Kidney epithelial cell (primary cell): ENCODE results near the gene ABCB11. TPM values are rescaled to one million over a fixed set of nuclear protein-coding genes. Genes with fewer than 3 reads are reported as not detected.
A peak's percentile ranks its signal among the peaks of the same experiment; 100 is the strongest.
"Not testable (repeated sequence)": the region's sequence is repeated elsewhere in the genome, so short reads cannot be mapped to it uniquely, and the experiment has no call there.

Experiments used
- DNase-seq: peaks from one replicate; pipeline ENCODE4 v3.0.0-alpha.2; 2010; ENCODE audit warnings: low read depth
- H3K27me3 ChIP-seq: 2 replicates; pipeline ENCODE4 v1.6.0; 2011; ENCODE audit warnings: low read length; ENCODE audit not compliant: control insufficient read depth, insufficient read depth
- H3K36me3 ChIP-seq: 2 replicates; pipeline ENCODE4 v1.5.1; 2011; ENCODE audit warnings: low read length; ENCODE audit not compliant: control insufficient read depth, insufficient read depth
- H3K4me3 ChIP-seq: 2 replicates; pipeline ENCODE4 v1.5.1; 2011; ENCODE audit warnings: low read depth, mild to moderate bottlenecking, control low read depth, low read length
- total RNA-seq: library from RNA; depleted of rRNA; stranded (reverse); fragments of >200 nt; gene quantifications from 2 replicates; pipeline ENCODE4 v1.2.3, GENCODE V29; 2015
- TF ChIP-seq, protein P1 (sequence below): IDR thresholded peaks from 2 replicates; pipeline ENCODE4 v1.5.1; 2011; ENCODE audit warnings: mild to moderate bottlenecking, moderate library complexity, low read length, control low read depth, inconsistent platforms; ENCODE audit not compliant: insufficient read depth, poor library complexity, severe bottlenecking

Gene ABCB11
- total RNA-seq, 1 donor from 2014 or later: not detected

DNA sequence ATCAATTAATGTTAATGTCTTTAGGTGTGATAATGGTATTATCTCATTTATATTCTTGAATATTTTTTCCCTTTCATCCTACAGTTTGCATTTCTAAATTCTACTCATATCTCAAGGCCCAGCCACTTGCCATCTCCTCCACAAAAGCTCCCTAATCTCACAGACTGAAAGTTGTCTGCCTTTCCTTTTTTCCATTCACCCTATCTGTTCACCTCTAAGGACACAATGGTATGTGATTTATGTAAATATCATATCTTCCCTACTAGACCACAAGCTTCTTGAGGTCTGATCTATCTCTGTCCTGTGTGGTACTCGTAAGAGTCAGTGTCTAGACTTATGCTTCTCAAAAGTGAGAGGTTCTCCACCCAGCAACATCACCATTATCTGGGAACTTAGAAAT lies 137.0 kb downstream of the ABCB11 start:
- Histone ChIP-seq H3K27me3 (no peaks in the 10 kb centered on the region), H3K4me3 (no peak overlapping the region), H3K36me3 (no peaks in the 10 kb centered on the region)
- no peak for DNase-seq
- TF ChIP-seq, protein P1, sequence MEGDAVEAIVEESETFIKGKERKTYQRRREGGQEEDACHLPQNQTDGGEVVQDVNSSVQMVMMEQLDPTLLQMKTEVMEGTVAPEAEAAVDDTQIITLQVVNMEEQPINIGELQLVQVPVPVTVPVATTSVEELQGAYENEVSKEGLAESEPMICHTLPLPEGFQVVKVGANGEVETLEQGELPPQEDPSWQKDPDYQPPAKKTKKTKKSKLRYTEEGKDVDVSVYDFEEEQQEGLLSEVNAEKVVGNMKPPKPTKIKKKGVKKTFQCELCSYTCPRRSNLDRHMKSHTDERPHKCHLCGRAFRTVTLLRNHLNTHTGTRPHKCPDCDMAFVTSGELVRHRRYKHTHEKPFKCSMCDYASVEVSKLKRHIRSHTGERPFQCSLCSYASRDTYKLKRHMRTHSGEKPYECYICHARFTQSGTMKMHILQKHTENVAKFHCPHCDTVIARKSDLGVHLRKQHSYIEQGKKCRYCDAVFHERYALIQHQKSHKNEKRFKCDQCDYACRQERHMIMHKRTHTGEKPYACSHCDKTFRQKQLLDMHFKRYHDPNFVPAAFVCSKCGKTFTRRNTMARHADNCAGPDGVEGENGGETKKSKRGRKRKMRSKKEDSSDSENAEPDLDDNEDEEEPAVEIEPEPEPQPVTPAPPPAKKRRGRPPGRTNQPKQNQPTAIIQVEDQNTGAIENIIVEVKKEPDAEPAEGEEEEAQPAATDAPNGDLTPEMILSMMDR: no peak

DNA sequence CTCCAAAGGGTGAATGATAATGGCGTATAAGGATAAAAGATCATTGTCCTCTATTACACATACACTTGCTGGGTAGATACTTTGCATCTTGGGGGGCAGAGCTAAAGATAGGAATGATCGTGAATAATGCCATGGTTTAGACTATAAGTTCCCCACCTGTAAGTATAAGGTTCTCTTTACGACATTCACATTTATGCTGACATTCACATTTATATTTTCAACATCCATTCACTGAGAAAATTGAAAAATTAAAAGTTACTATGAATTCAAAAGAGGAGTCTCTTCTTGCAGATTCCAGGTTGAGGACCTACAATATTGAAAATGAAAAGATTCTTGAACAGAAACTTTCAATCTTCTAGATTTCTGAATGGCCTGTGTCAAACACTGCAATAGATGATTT lies 138.8 kb downstream of the ABCB11 start:
- H3K4me3 ChIP-seq: no peak overlapping the region
- TF ChIP-seq, protein P1: no peak
- no peaks in the 10 kb centered on the region for H3K36me3 ChIP-seq
- DNase-seq: no peak
- no peaks in the 10 kb centered on the region for H3K27me3 ChIP-seq

DNA sequence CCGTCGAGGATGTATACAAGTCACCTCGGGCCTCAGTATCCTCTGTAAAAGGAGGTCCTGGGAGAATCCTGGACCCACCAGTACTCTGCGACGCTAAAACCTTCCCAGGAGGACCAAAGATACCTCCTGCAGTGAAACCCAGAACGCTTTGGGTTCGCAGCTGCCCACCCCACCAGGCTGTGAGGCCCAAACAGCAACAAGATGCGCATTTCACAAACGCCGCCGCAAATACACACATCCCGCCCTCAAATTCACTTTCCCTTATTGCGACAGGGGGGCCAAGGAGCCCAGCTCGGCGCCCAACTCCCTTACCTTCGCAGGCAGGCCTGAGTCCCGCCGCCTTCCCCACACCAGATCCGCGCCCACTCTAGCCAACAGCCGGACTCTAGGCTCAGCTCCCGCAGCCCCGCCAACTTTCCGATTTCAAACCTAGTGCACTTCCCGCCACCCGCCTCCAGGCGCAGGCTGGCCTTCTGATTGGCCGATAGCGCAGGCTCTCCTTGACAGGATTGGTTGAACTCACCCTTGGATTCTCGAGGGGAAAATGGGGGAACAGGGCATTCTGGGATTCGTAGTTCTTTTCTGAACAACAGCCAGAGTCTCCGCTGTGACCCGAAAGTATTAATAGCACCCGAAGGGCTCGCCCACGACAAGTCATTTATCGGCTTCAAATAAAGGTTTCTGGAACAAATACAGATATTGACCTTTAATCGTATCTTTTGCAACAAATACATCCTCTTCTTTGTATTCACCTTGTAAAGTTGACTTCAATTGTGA lies 140.9 kb downstream of the ABCB11 start, which contains the start of gene SPC25:
Gene SPC25, minus strand, starts transcription at position 425 of the 777 bp plus-strand sequence. CDS start 911 bp downstream, outside the sequence.
- Histone ChIP-seq H3K27me3 (no peaks in the 10 kb centered on the region), H3K36me3 (no peaks in the 10 kb centered on the region), H3K4me3 (peak within 1 kb of the TSS; percentile 85)
- DNase-seq: peak; percentile 70
- TF ChIP-seq, protein P1: no peak

DNA sequence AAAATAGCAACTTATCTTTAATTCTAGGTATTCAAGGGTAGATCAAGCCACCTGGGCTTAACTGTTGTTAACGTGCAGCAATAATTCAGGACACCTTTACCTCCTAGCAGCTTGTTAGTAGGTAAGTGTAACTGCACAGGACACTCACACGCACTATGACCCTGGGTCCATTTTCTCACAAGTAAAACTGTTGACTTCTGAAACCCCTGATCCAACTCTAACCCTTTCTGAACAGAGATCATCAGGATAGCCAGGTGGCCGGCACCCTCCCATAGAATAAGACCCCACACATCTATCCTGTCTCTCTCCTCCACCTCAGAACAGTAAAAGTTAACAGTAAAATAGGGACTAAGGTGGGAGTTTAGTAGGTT lies 141.5 kb downstream of the ABCB11 start:
- Histone ChIP-seq H3K36me3 (no peaks in the 10 kb centered on the region), H3K27me3 (no peaks in the 10 kb centered on the region), H3K4me3 (peak overlapping the region; percentile 85)
- TF ChIP-seq, protein P1: no peak
- DNase-seq: no peak

DNA sequence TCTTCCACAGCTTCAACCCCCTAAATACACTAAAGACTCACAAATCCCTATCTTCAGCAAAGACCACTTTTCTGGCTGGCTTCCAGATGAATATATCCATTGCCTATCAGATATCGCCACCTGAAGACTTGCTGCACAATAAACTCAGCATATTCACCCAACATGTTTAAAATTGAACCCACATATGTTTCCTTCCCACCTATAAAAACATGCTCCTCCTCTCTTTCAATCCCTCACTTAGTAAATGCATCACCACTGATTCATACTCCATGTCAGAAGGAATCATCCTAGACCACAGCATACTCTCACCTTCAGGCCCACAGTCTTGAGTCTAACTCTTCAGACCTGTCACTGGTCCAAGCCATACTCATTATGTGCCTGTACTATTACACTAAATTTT lies 146.1 kb downstream of the ABCB11 start:
- TF ChIP-seq, protein P1: no peak
- DNase-seq: peak; percentile 14
- Histone ChIP-seq H3K4me3 (no peak overlapping the region), H3K27me3 (no peaks in the 10 kb centered on the region), H3K36me3 (no peaks in the 10 kb centered on the region)

DNA sequence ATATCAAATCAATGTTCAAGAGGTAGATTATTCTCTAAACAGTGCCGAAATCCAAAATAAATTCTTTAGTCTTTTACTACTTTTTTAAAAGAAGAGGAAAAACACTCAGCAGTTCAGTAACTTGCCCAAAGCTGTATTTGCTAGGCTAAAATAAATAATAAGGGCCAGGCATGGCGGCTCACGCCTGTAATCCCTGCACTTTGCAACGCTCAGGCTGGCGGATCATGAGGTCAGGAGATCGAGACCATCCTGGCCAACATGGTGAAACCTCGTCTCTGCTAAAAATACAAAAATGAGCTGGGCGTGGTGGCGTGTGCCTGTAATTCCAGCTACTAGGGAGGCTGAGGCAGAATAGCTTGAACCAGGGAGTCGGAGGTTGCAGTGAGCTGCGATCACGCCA lies 149.0 kb downstream of the ABCB11 start:
- H3K27me3 ChIP-seq, H3K36me3 ChIP-seq, DNase-seq, H3K4me3 ChIP-seq: not testable (repeated sequence)
